ENCODE data around the gene MUSTN1. TPM values are rescaled to one million over a fixed set of nuclear protein-coding genes. Genes with fewer than 3 reads are reported as not detected.

MUSTN1 gene
- polyA plus RNA-seq, 1 donor from 2014 or later, result not detected

GRCh38 chr3:52792961-52793695 is 41.7 kb downstream of the MUSTN1 start:
- H3K27ac Mint-ChIP-seq, result no peak overlapping the region
- no peaks in the 10 kb centered on the region for H3K9me3 Mint-ChIP-seq
- H3K4me3 Mint-ChIP-seq, result no peak overlapping the region
- peaks cover 2% of the 10 kb centered on the region for H3K36me3 Mint-ChIP-seq
- H3K27me3 Mint-ChIP-seq, result no peaks in the 10 kb centered on the region
- H3K4me1 Mint-ChIP-seq, result no peaks in the 10 kb centered on the region

- no peak overlapping the region for H3K27ac Mint-ChIP-seq
- peaks cover 2% of the 10 kb centered on the region for H3K36me3 Mint-ChIP-seq
- no peaks in the 10 kb centered on the region for H3K27me3 Mint-ChIP-seq
- no peaks in the 10 kb centered on the region for H3K9me3 Mint-ChIP-seq
- no peak overlapping the region for H3K4me3 Mint-ChIP-seq
- no peaks in the 10 kb centered on the region for H3K4me1 Mint-ChIP-seq
These were observed 42.4 kb downstream of the MUSTN1 start for GRCh38 chr3:52792413-52792812.

- no peaks in the 10 kb centered on the region for H3K4me1 Mint-ChIP-seq
- no peaks in the 10 kb centered on the region for H3K9me3 Mint-ChIP-seq
- peaks cover 2% of the 10 kb centered on the region for H3K36me3 Mint-ChIP-seq
- no peak overlapping the region for H3K4me3 Mint-ChIP-seq
- no peak overlapping the region for H3K27ac Mint-ChIP-seq
- no peaks in the 10 kb centered on the region for H3K27me3 Mint-ChIP-seq
These were observed 42.9 kb downstream of the MUSTN1 start for GRCh38 chr3:52791928-52792327.

- H3K27me3 Mint-ChIP-seq, result no peaks in the 10 kb centered on the region
- peaks cover 2% of the 10 kb centered on the region for H3K36me3 Mint-ChIP-seq
- H3K9me3 Mint-ChIP-seq, result no peaks in the 10 kb centered on the region
- H3K4me3 Mint-ChIP-seq, result no peak overlapping the region
- no peak overlapping the region for H3K27ac Mint-ChIP-seq
- no peaks in the 10 kb centered on the region for H3K4me1 Mint-ChIP-seq
These were observed 43.5 kb downstream of the MUSTN1 start for GRCh38 chr3:52791366-52791765.

DNA sequence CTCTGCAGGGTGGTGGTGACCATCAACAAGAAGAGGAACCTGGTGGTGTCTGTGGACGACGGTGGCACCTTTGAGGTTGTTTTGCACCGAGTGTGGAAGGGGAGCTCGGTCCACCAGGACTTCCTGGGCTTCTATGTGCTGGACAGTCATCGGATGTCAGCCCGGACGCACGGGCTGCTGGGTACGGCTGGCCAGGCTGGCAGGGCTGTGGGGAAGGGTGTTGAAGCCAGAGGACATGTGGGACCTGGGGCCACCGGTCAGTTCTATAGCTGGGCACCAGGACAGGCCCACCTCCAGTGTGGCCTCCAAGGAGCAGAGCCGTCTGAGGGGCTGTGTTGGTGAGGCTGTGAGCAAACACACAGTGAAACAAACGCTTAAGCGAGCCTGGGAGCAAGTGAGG is 44.1 kb downstream of the MUSTN1 start:
- Mint-ChIP-seq H3K4me3 (no peak overlapping the region), H3K36me3 (peaks cover 2% of the 10 kb centered on the region), H3K27ac (no peak overlapping the region), H3K9me3 (no peaks in the 10 kb centered on the region), H3K27me3 (no peaks in the 10 kb centered on the region), H3K4me1 (no peaks in the 10 kb centered on the region)

DNA sequence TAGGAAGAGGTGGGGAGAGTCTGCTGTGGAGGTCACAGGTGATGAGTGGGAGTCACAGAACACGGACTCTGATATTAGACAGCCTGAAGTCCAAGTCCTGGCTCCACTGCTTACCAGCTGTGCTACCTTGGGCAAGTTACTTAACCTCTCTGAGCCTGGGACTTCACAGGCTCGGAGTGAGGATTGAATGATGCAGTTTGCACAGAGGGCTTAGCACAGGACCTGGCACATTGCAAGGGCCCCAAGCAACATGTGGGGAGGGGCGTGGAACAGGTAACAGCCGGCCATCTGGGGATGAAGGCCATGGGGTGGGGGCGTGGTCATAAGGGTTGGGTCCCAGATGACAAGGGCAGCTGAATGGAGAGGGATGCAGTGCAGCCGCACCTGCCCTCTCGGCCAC is 44.5 kb downstream of the MUSTN1 start:
- H3K4me3 Mint-ChIP-seq, result no peak overlapping the region
- H3K27me3 Mint-ChIP-seq, result no peaks in the 10 kb centered on the region
- no peaks in the 10 kb centered on the region for H3K4me1 Mint-ChIP-seq
- H3K36me3 Mint-ChIP-seq, result peaks cover 2% of the 10 kb centered on the region
- H3K27ac Mint-ChIP-seq, result no peak overlapping the region
- H3K9me3 Mint-ChIP-seq, result no peaks in the 10 kb centered on the region

GRCh38 chr3:52789746-52790040 is 45.1 kb downstream of the MUSTN1 start:
- Mint-ChIP-seq H3K27me3 (peaks cover 2% of the 10 kb centered on the region), H3K9me3 (no peaks in the 10 kb centered on the region), H3K36me3 (peaks cover 2% of the 10 kb centered on the region), H3K4me1 (no peaks in the 10 kb centered on the region), H3K27ac (no peak overlapping the region), H3K4me3 (no peak overlapping the region)

GRCh38 chr3:52788890-52789745 is 45.7 kb downstream of the MUSTN1 start:
- Mint-ChIP-seq H3K4me1 (no peaks in the 10 kb centered on the region), H3K4me3 (no peak overlapping the region), H3K36me3 (peaks cover 2% of the 10 kb centered on the region), H3K27me3 (peaks cover 4% of the 10 kb centered on the region), H3K27ac (no peak overlapping the region), H3K9me3 (no peaks in the 10 kb centered on the region)

- Mint-ChIP-seq H3K27me3 (peaks cover 4% of the 10 kb centered on the region), H3K36me3 (peaks cover 2% of the 10 kb centered on the region), H3K4me3 (no peak overlapping the region), H3K4me1 (no peaks in the 10 kb centered on the region), H3K9me3 (no peaks in the 10 kb centered on the region), H3K27ac (peak overlapping the region in 1 of 3 donors; percentile 23)
These were observed 46.9 kb downstream of the MUSTN1 start for GRCh38 chr3:52787672-52788625.

DNA sequence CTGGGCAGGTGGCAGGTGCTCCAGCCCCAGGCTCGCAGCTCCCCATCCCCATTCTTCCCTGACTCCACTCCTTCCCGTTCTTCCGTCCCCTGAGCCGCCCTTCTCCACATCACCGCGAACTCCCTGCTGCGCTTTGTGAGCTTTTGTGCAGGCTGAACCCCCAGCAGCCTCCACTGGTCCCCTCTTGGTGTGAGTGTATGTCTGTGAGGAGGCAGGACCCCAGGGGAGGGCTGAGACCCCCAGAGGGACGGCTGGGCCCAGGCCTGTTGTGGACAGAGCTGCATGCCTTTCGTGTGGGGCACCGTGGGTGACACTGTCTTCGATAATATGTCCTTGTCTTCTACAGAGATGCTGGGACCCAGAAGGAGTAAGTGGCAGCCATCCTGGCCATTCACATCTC is 47.6 kb downstream of the MUSTN1 start:
- no peak overlapping the region for H3K4me3 Mint-ChIP-seq
- H3K36me3 Mint-ChIP-seq, result peaks cover 2% of the 10 kb centered on the region
- H3K27me3 Mint-ChIP-seq, result peaks cover 4% of the 10 kb centered on the region

GRCh38 chr3:52786330-52787215 is 48.2 kb downstream of the MUSTN1 start:
- Mint-ChIP-seq H3K27me3 (peaks cover 4% of the 10 kb centered on the region), H3K27ac (no peak overlapping the region), H3K9me3 (no peaks in the 10 kb centered on the region), H3K4me1 (no peaks in the 10 kb centered on the region), H3K36me3 (peaks cover 2% of the 10 kb centered on the region), H3K4me3 (no peak overlapping the region)

More for the DNA sequence above, 47.6 kb downstream of the MUSTN1 start:
- Mint-ChIP-seq H3K27ac (peak overlapping the region in 1 of 3 donors; percentile 23), H3K4me1 (no peaks in the 10 kb centered on the region), H3K9me3 (no peaks in the 10 kb centered on the region)

DNA sequence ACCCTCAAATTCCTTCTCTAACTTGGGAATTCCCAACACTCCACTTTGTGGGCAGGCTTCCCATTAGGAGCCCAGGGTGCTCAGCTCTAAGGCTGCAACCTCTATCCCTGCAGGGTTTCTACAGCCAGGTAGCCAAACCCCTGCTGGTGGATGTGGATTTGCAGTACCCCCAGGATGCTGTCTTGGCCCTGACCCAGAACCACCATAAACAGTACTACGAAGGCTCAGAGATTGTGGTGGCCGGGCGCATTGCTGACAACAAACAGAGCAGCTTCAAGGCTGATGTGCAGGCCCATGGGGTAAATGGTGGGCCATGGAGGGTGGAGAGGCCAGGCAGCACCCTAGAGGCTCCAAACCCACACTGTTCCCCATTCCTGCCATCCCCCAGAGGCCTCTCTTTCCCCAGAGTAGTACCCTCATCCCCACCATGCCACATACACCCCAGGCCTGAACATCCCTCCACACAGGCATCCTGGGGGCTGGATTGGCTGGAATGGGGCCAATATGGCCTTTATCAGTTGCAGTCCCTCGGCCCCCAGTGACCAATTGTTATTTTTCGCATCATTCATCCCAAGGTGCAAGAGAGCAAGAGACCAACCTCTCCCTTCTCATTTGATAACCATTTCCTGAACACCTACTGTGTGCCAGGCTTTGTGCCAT is 49.8 kb downstream of the MUSTN1 start:
- Mint-ChIP-seq H3K27ac (no peak overlapping the region), H3K27me3 (peaks cover 4% of the 10 kb centered on the region), H3K9me3 (no peaks in the 10 kb centered on the region), H3K36me3 (peaks cover 2% of the 10 kb centered on the region), H3K4me3 (no peak overlapping the region), H3K4me1 (peaks cover 0 to 2% (median 2%) of the 10 kb centered on the region in 3 donors)

DNA sequence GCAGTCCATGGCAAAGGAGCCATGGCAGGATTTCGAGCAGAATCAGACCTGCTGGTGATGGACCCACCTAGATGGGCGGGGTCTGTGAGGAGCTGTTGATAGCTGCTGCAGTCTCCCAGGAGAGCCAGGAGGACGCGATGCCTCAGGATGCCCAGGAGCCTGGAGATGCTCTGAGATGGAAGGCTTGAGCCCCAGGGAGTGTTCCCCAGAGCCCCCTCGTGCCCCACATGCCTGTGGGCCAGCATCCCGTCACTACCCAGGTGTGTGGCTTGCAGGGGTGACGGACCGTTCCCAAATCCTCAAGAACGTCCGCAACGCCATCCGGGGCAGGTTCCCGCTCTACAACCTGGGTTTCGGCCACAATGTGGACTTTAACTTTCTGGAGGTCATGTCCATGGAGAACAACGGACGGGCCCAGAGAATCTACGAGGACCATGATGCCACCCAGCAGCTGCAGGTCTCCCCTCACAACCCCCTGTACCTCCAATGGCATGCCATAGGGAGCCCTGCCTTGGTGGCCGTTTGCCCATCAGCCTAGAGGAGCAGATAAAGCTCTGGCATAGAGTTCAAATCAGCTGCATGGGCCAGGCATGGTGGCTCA is 50.7 kb downstream of the MUSTN1 start:
- no peaks in the 10 kb centered on the region for H3K36me3 Mint-ChIP-seq
- H3K9me3 Mint-ChIP-seq, result no peaks in the 10 kb centered on the region
- peaks cover 4% of the 10 kb centered on the region for H3K27me3 Mint-ChIP-seq
- no peak overlapping the region for H3K4me3 Mint-ChIP-seq
- H3K27ac Mint-ChIP-seq, result peak overlapping the region in 1 of 3 donors; percentile 62
- peaks cover 7 to 10% (median 8%) of the 10 kb centered on the region in 3 donors for H3K4me1 Mint-ChIP-seq

All from IgD-negative memory B cell (primary cell).